Muscle layer of colon (tissue), 2 donors: ENCODE results near the gene TMPRSS11F.

Experiments
- H3K27ac ChIP-seq: one replicate; pipeline ENCODE4 v1.7.0; 2013; ENCODE audit warnings: low read depth, mild to moderate bottlenecking, low read length, moderate library complexity
- H3K27me3 ChIP-seq, 2 donors: one replicate each; pipeline ENCODE4 v1.7.0; 2013; ENCODE audit warnings: low read length in 2 of 2, mild to moderate bottlenecking in 2 of 2; ENCODE audit not compliant: insufficient read depth in 2 of 2, control insufficient read depth in 1 of 2
- H3K36me3 ChIP-seq: one replicate; pipeline ENCODE4 v1.7.0; 2013; ENCODE audit warnings: mild to moderate bottlenecking, low read length; ENCODE audit not compliant: insufficient read depth
- H3K4me1 ChIP-seq: one replicate; pipeline ENCODE4 v1.7.0; 2013; ENCODE audit warnings: mild to moderate bottlenecking, low read length; ENCODE audit not compliant: insufficient read depth
- H3K4me3 ChIP-seq, 2 donors: one replicate each; pipeline ENCODE4 v1.7.0; 2013; ENCODE audit warnings: low read length in 2 of 2, low read depth in 1 of 2, mild to moderate bottlenecking in 1 of 2, moderate library complexity in 1 of 2
- H3K9ac ChIP-seq: one replicate; pipeline ENCODE4 v1.7.0; 2013; ENCODE audit warnings: low read length
- H3K9me3 ChIP-seq: one replicate; pipeline ENCODE4 v1.7.0; 2013; ENCODE audit warnings: mild to moderate bottlenecking, low read length
- donor health status: abdominal sarcoma.
- donor health status: Adenocarcinoma of cecum.

TMPRSS11F gene

GRCh38 chr4:68077301-68077700 is 52.4 kb downstream of the TMPRSS11F start:
- H3K27me3 ChIP-seq, result no peaks in the 10 kb centered on the region
- H3K9ac ChIP-seq, result no peak overlapping the region
- no peaks in the 10 kb centered on the region for H3K36me3 ChIP-seq
- no peak overlapping the region for H3K4me3 ChIP-seq
- no peaks in the 10 kb centered on the region for H3K9me3 ChIP-seq
- H3K4me1 ChIP-seq, result no peaks in the 10 kb centered on the region
- no peak overlapping the region for H3K27ac ChIP-seq

GRCh38 chr4:68076194-68076593 is 53.5 kb downstream of the TMPRSS11F start:
- Histone ChIP-seq H3K27ac (no peak overlapping the region), H3K9ac (no peak overlapping the region), H3K36me3 (no peaks in the 10 kb centered on the region), H3K4me3 (no peak overlapping the region), H3K4me1 (no peaks in the 10 kb centered on the region), H3K9me3 (no peaks in the 10 kb centered on the region), H3K27me3 (no peaks in the 10 kb centered on the region)

GRCh38 chr4:68074397-68074796 is 55.3 kb downstream of the TMPRSS11F start:
- Histone ChIP-seq H3K4me1 (no peaks in the 10 kb centered on the region), H3K36me3 (no peaks in the 10 kb centered on the region), H3K27ac (no peak overlapping the region), H3K9me3 (no peaks in the 10 kb centered on the region), H3K9ac (no peak overlapping the region), H3K4me3 (no peak overlapping the region), H3K27me3 (no peaks in the 10 kb centered on the region)

GRCh38 chr4:68070302-68070701 is 59.4 kb downstream of the TMPRSS11F start:
- no peaks in the 10 kb centered on the region for H3K36me3 ChIP-seq
- H3K9me3 ChIP-seq, result no peaks in the 10 kb centered on the region
- H3K27ac ChIP-seq, result no peak overlapping the region
- H3K9ac ChIP-seq, result no peak overlapping the region
- no peaks in the 10 kb centered on the region for H3K27me3 ChIP-seq
- no peaks in the 10 kb centered on the region for H3K4me1 ChIP-seq
- H3K4me3 ChIP-seq, result no peak overlapping the region

- Histone ChIP-seq H3K4me3 (no peak overlapping the region), H3K4me1 (no peaks in the 10 kb centered on the region), H3K27ac (no peak overlapping the region), H3K9me3 (no peaks in the 10 kb centered on the region), H3K36me3 (no peaks in the 10 kb centered on the region), H3K9ac (no peak overlapping the region), H3K27me3 (no peaks in the 10 kb centered on the region)
Observed at GRCh38 chr4:68062501-68062900, 67.2 kb downstream of the TMPRSS11F start.

GRCh38 chr4:68038272-68038671 is 91.4 kb downstream of the TMPRSS11F start:
- no peaks in the 10 kb centered on the region for H3K4me1 ChIP-seq

GRCh38 chr4:68021185-68021584 is 108.5 kb downstream of the TMPRSS11F start:
- no peak overlapping the region for H3K4me3 ChIP-seq
- no peaks in the 10 kb centered on the region for H3K9me3 ChIP-seq
- H3K36me3 ChIP-seq, result no peaks in the 10 kb centered on the region
- no peaks in the 10 kb centered on the region for H3K27me3 ChIP-seq
- no peaks in the 10 kb centered on the region for H3K4me1 ChIP-seq
- H3K27ac ChIP-seq, result no peak overlapping the region
- H3K9ac ChIP-seq, result no peak overlapping the region

More at GRCh38 chr4:68038272-68038671, 91.4 kb downstream of the TMPRSS11F start:
- no peak overlapping the region for H3K9ac ChIP-seq
- no peak overlapping the region for H3K4me3 ChIP-seq
- no peaks in the 10 kb centered on the region for H3K36me3 ChIP-seq
- H3K27me3 ChIP-seq, result no peaks in the 10 kb centered on the region
- H3K9me3 ChIP-seq, result no peaks in the 10 kb centered on the region
- no peak overlapping the region for H3K27ac ChIP-seq

GRCh38 chr4:68011684-68012083 is 118.0 kb downstream of the TMPRSS11F start:
- Histone ChIP-seq H3K9ac (no peak overlapping the region), H3K4me1 (no peaks in the 10 kb centered on the region), H3K36me3 (no peaks in the 10 kb centered on the region), H3K9me3 (no peaks in the 10 kb centered on the region), H3K27me3 (no peaks in the 10 kb centered on the region), H3K27ac (no peak overlapping the region), H3K4me3 (no peak overlapping the region)
